ENCODE measurements around the gene SRGAP2B. TPM values are rescaled to one million over a fixed set of nuclear protein-coding genes. Genes with fewer than 3 reads are reported as not detected.
"Not testable (repeated sequence)": the region's sequence is repeated elsewhere in the genome, so short reads cannot be mapped to it uniquely, and the experiment has no call there.

The SRGAP2B gene
- total and polyA plus RNA-seq, 2 of the 4 experiments (the other 2 are of a cell fraction): 15.9 to 50.7 TPM

- H4K20me1 ChIP-seq (ENCODE audit: insufficient read depth, low read length); POLR2A ChIA-PET (ENCODE audit: unreplicated experiment); H2AK5ac ChIP-seq (ENCODE audit: low read depth, low read length); H3K9ac ChIP-seq (ENCODE audit: low read depth, low read length); H4K5ac ChIP-seq (ENCODE audit: low read depth, low read length); H3K56ac ChIP-seq (ENCODE audit: extremely low read depth, insufficient read depth, low read length); H4K91ac ChIP-seq (ENCODE audit: insufficient read depth, low read depth, low read length); BruUV-seq (replicated peaks); H2BK5ac ChIP-seq (ENCODE audit: low read depth, low read length, poor library complexity, severe bottlenecking); H2BK15ac ChIP-seq (ENCODE audit: low read depth, low read length); dilution Hi-C loops (cut with HindIII; ENCODE audit: low sequenced_read_pairs, unreplicated experiment); H3K9me1 ChIP-seq (ENCODE audit: insufficient read depth, low read length); intact Hi-C loops (cut with micrococcal nuclease); H2BK120ac ChIP-seq (ENCODE audit: low read depth, low read length); H2AFZ ChIP-seq (replicated peaks; ENCODE audit: low read length, poor library complexity); H3K23ac ChIP-seq (ENCODE audit: low read depth, low read length); ATAC-seq (ENCODE audit: low read depth); H3K9me3 ChIP-seq (ENCODE audit: control insufficient read depth, insufficient read depth, low read length); H3K4me1 ChIP-seq (ENCODE audit: control insufficient read depth, insufficient read depth, low read length); H3K4me2 ChIP-seq (ENCODE audit: low read depth, low read length); CTCF ChIA-PET; H2AK9ac ChIP-seq (replicated peaks; ENCODE audit: low read depth, low read length, poor library complexity); H3K4ac ChIP-seq (ENCODE audit: low read depth, low read length); H3K36me3 ChIP-seq (ENCODE audit: control insufficient read depth, insufficient read depth, low read length); H3K18ac ChIP-seq (ENCODE audit: low read depth, low read length); H3K27me3 ChIP-seq (ENCODE audit: control insufficient read depth, insufficient read depth, low read length); DNase-seq; H3K14ac ChIP-seq (replicated peaks; ENCODE audit: low read depth, low read length); H4K8ac ChIP-seq (ENCODE audit: low read depth in 2 of 2, low read length in 2 of 2); H2BK20ac ChIP-seq (ENCODE audit: low read depth, low read length); in situ Hi-C loops (cut with MboI; ENCODE audit: low sequenced_read_pairs); H3K79me1 ChIP-seq (ENCODE audit: low read depth in 1 of 2, low read length in 2 of 2): not testable (repeated sequence)
- H3K27ac ChIP-seq (ENCODE audit: insufficient read depth, low read length): peak overlapping the region; percentile 52; the same call in 1 of the 2 replicates
- H3K4me3 ChIP-seq (ENCODE audit: insufficient read depth, low read depth, low read length): peak overlapping the region; percentile 53
- 0 out of 2 replicates have a peak, but pooled peaks have one; percentile 6 for TF ChIP-seq BHLHE40 (IDR thresholded peaks at IDR 0.05; ENCODE audit: low read depth, low read length)
- WGBS, 2 experiments (ENCODE audit: extremely low coverage in 2 of 2, insufficient read length in 1 of 2): no CpG with 5 or more reads among the region's 47 CpGs
Observed at GRCh38 chr1:145093517-145094149, 1.5 kb downstream of the SRGAP2B start.

GRCh38 chr1:145082483-145083255, 12.5 kb downstream of the SRGAP2B start:
- H3K27ac ChIP-seq (ENCODE audit: insufficient read depth, low read length); POLR2A ChIA-PET (ENCODE audit: unreplicated experiment); H4K91ac ChIP-seq (ENCODE audit: insufficient read depth, low read depth, low read length); ATAC-seq (ENCODE audit: low read depth); in situ Hi-C loops (cut with MboI; ENCODE audit: low sequenced_read_pairs); H2BK15ac ChIP-seq (ENCODE audit: low read depth, low read length); DNase-seq; H2BK120ac ChIP-seq (ENCODE audit: low read depth, low read length); H3K4me1 ChIP-seq (ENCODE audit: control insufficient read depth, insufficient read depth, low read length); H2BK20ac ChIP-seq (ENCODE audit: low read depth, low read length); H2AFZ ChIP-seq (replicated peaks; ENCODE audit: low read length, poor library complexity); H3K27me3 ChIP-seq (ENCODE audit: control insufficient read depth, insufficient read depth, low read length); H3K4me2 ChIP-seq (ENCODE audit: low read depth, low read length); H3K4ac ChIP-seq (ENCODE audit: low read depth, low read length); H2BK5ac ChIP-seq (ENCODE audit: low read depth, low read length, poor library complexity, severe bottlenecking); H4K5ac ChIP-seq (ENCODE audit: low read depth, low read length); H2AK5ac ChIP-seq (ENCODE audit: low read depth, low read length); H4K8ac ChIP-seq (ENCODE audit: low read depth in 2 of 2, low read length in 2 of 2); H3K9me1 ChIP-seq (ENCODE audit: insufficient read depth, low read length); dilution Hi-C loops (cut with HindIII; ENCODE audit: low sequenced_read_pairs, unreplicated experiment); BruUV-seq (replicated peaks); H3K9me3 ChIP-seq (ENCODE audit: control insufficient read depth, insufficient read depth, low read length); H3K23ac ChIP-seq (ENCODE audit: low read depth, low read length); H3K18ac ChIP-seq (ENCODE audit: low read depth, low read length); H3K14ac ChIP-seq (replicated peaks; ENCODE audit: low read depth, low read length); CTCF ChIA-PET; H3K79me1 ChIP-seq (ENCODE audit: low read depth in 1 of 2, low read length in 2 of 2); H3K4me3 ChIP-seq (ENCODE audit: insufficient read depth, low read depth, low read length); H2AK9ac ChIP-seq (replicated peaks; ENCODE audit: low read depth, low read length, poor library complexity); H4K20me1 ChIP-seq (ENCODE audit: insufficient read depth, low read length); H3K56ac ChIP-seq (ENCODE audit: extremely low read depth, insufficient read depth, low read length); intact Hi-C loops (cut with micrococcal nuclease); H3K36me3 ChIP-seq (ENCODE audit: control insufficient read depth, insufficient read depth, low read length); H3K9ac ChIP-seq (ENCODE audit: low read depth, low read length): not testable (repeated sequence)
- WGBS, 2 experiments (ENCODE audit: extremely low coverage in 2 of 2, insufficient read length in 1 of 2): no CpG with 5 or more reads among the region's 7 CpGs
